HepG2 (cell line): ENCODE results near the gene DNAJA1. TPM values are rescaled to one million over a fixed set of nuclear protein-coding genes. Genes with fewer than 3 reads are reported as not detected.

Experiments used
- GABPB1 ChIP-seq: IDR thresholded peaks from 2 replicates; pipeline ENCODE4 v1.6.1; 2016; ENCODE audit warnings: mild to moderate bottlenecking, missing genetic modification reagents, moderate library complexity, missing compliant biosample characterization
- HMG20B ChIP-seq: conservative IDR thresholded peaks from 2 replicates; pipeline ENCODE4 v1.6.1; 2016; ENCODE audit warnings: missing genetic modification reagents, missing compliant biosample characterization
- IKZF1 ChIP-seq: fragments of 450-650 bp; IDR thresholded peaks from 2 replicates; pipeline ENCODE4 v1.7.1; 2016
- KDM2A ChIP-seq: sonication (generic); formaldehyde crosslinking; IDR thresholded peaks from 2 replicates; pipeline ENCODE4 v1.4.0; 2020; ENCODE audit warnings: low read depth, missing genetic modification reagents, borderline replicate concordance
- MAZ ChIP-seq, 2 experiments: sonication (generic) in 1 of 2; formaldehyde crosslinking in 1 of 2; IDR thresholded peaks; 2 replicates each; pipeline versions ENCODE4 v1.5.0 to v1.6.1; 2012 to 2020; ENCODE audit warnings: low read depth in 2 of 2, mild to moderate bottlenecking in 2 of 2, borderline replicate concordance in 1 of 2, improper control_type of control experiment in 1 of 2, low read length in 1 of 2, missing genetic modification reagents in 1 of 2, moderate library complexity in 1 of 2
- MTA3 ChIP-seq: sonication (generic); formaldehyde crosslinking; IDR thresholded peaks from 2 replicates; pipeline ENCODE4 v1.4.0; 2020; ENCODE audit warnings: missing genetic modification reagents
- NAIF1 ChIP-seq: sonication (generic); formaldehyde crosslinking; IDR thresholded peaks from 2 replicates; pipeline ENCODE4 v1.5.0; 2020; ENCODE audit warnings: mild to moderate bottlenecking, missing genetic modification reagents, borderline replicate concordance
- NBN ChIP-seq: fragments of 450-650 bp; conservative IDR thresholded peaks from 2 replicates; pipeline ENCODE4 v1.6.1; 2017
- NCOA5 ChIP-seq: sonication (generic); formaldehyde crosslinking; IDR thresholded peaks from 2 replicates; pipeline ENCODE4 v1.4.0; 2020; ENCODE audit warnings: missing genetic modification reagents
- PHB2 ChIP-seq: fragments of 450-650 bp; IDR thresholded peaks from 2 replicates; pipeline ENCODE4 v1.6.1; 2018; ENCODE audit not compliant: partially characterized antibody
- PHF21A ChIP-seq: sonication (generic); formaldehyde crosslinking; IDR thresholded peaks from 2 replicates; pipeline ENCODE4 v1.5.0; 2020; ENCODE audit warnings: mild to moderate bottlenecking, missing genetic modification reagents
- POGK ChIP-seq: sonication (generic); formaldehyde crosslinking; conservative IDR thresholded peaks from 2 replicates; pipeline ENCODE4 v1.8.0; 2022; ENCODE audit warnings: mild to moderate bottlenecking, moderate library complexity, missing genetic modification reagents
- RXRB ChIP-seq: IDR thresholded peaks from 2 replicates; pipeline ENCODE4 v1.6.1; 2016; ENCODE audit warnings: borderline replicate concordance, missing genetic modification reagents, missing compliant biosample characterization
- SIX1 ChIP-seq: sonication (generic); formaldehyde crosslinking; IDR thresholded peaks from 2 replicates; pipeline ENCODE4 v1.4.0; 2020; ENCODE audit warnings: missing genetic modification reagents, borderline replicate concordance
- TBX2 ChIP-seq: sonication (generic); formaldehyde crosslinking; IDR thresholded peaks from 2 replicates; pipeline ENCODE4 v1.5.0; 2020; ENCODE audit warnings: missing genetic modification reagents, mild to moderate bottlenecking, borderline replicate concordance
- ZNF264 ChIP-seq: sonication (generic); formaldehyde crosslinking; IDR thresholded peaks from 2 replicates; pipeline ENCODE4 v1.4.0; 2020; ENCODE audit warnings: missing genetic modification reagents
- ZNF33B ChIP-seq: sonication (generic); formaldehyde crosslinking; IDR thresholded peaks from 2 replicates; pipeline ENCODE4 v1.5.1; 2020; ENCODE audit warnings: mild to moderate bottlenecking, missing genetic modification reagents
- ZNF766 ChIP-seq: sonication (generic); formaldehyde crosslinking; IDR thresholded peaks from 2 replicates; pipeline ENCODE4 v1.5.0; 2020; ENCODE audit warnings: missing genetic modification reagents, borderline replicate concordance
- ZNF891 ChIP-seq: sonication (generic); formaldehyde crosslinking; IDR thresholded peaks from 2 replicates; pipeline ENCODE4 v1.5.0; 2020; ENCODE audit warnings: mild to moderate bottlenecking, missing genetic modification reagents
- polyA plus RNA-seq, 8 experiments: library from polyadenylated mRNA; depleted of rRNA in 3 of 8; stranded (reverse) in 7 of 8; unstranded in 1 of 8; fragments of >200 nt; fragmentation: Illumina TruSeq in 4 of 8; extraction: Trizol in 4 of 8; gene quantifications; 2 replicates each; pipeline versions ENCODE4 v1.2.1 to v1.2.3, GENCODE V29; 2011 to 2016; ENCODE audit warnings: low read depth in 4 of 8, missing spikeins in 1 of 8, mixed read lengths in 1 of 8; ENCODE audit not compliant: insufficient read depth in 1 of 8
- total RNA-seq, 5 experiments: library from RNA; depleted of rRNA; stranded (reverse); fragments of >200 nt; fragmentation: Illumina TruSeq; extraction: Trizol; gene quantifications; 2 replicates each; pipeline ENCODE4 v1.2.3, GENCODE V29; 2016; ENCODE audit warnings: low read depth in 1 of 5
- TF ChIP-seq, protein P1 (sequence below): sonication (generic); formaldehyde crosslinking; IDR thresholded peaks from 2 replicates; pipeline ENCODE4 v1.4.0; 2020; ENCODE audit warnings: missing genetic modification reagents, borderline replicate concordance

DNAJA1 gene
- total and polyA plus RNA-seq, 2 of the 13 experiments (the other 11 are each of a cell fraction or from before 2014, with no cell fraction given): 95.9 to 306 TPM

DNA sequence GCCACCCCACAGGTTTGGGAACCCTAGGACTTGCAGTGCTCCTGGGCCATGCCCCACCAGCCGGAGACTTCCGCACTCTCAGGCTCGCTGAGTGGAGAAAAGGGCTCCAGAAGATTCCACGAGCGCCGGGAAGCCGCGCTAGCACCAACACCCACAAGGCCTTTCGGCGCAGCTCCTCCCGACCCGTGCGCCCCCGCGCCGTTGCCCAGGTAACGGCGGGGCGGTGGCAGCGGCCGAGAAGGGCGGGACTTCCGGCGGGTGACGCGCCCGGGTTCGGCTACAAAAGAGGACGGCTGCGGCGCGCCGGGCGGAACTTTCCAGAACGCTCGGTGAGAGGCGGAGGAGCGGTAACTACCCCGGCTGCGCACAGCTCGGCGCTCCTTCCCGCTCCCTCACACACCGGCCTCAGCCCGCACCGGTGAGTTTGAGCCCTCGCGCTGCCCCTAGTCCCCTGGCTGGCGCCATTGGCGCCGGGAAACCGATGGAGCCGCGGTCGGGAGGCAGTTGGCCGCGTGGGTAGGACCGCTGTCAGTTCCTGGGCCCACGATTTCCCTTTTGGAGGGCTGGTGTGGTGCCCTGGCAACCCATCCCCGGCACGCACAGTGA lies at the start of gene DNAJA1 (continued):
- TF ChIP-seq MAZ (IDR thresholded peaks at IDR 0.05; ENCODE audit: borderline replicate concordance, low read depth, low read length): peak; percentile 92; the same call in 1 of the 2 replicates
- TF ChIP-seq MAZ (CRISPR knock-in tag; IDR thresholded peaks at IDR 0.05; ENCODE audit: low read depth): no peak; the same call in 1 of the 2 replicates
- no peak for TF ChIP-seq PHB2
- TF ChIP-seq ZNF766: 0 out of 2 replicates have a peak, but pooled peaks have one; percentile 51
- peak; percentile 37; the same call in 1 of the 2 replicates for TF ChIP-seq TBX2 (CRISPR knock-in tag)
- TF ChIP-seq KDM2A (CRISPR knock-in tag): peak; percentile 64
- peak; percentile 97 for TF ChIP-seq GABPB1 (CRISPR knock-in tag)
- peak; percentile 32; the same call in 1 of the 2 replicates for TF ChIP-seq RXRB (CRISPR knock-in tag)
- TF ChIP-seq MTA3: no peak
- TF ChIP-seq NBN: no peak
- peak; percentile 28; the same call in 1 of the 2 replicates for TF ChIP-seq HMG20B
- TF ChIP-seq ZNF33B (CRISPR knock-in tag): no peak; the same call in 1 of the 2 replicates
- TF ChIP-seq ZNF891 (CRISPR knock-in tag): peak; percentile 81
- TF ChIP-seq SIX1 (CRISPR knock-in tag): 0 out of 2 replicates have a peak, but pooled peaks have one; percentile 25
- TF ChIP-seq ZNF264: peak; percentile 49; the same call in 1 of the 2 replicates
- no peak for TF ChIP-seq PHF21A (CRISPR knock-in tag)
- no peak for TF ChIP-seq NCOA5
- TF ChIP-seq NAIF1 (CRISPR knock-in tag): 0 out of 2 replicates have a peak, but pooled peaks have one; percentile 27
- no peak for TF ChIP-seq IKZF1
- TF ChIP-seq, protein P1, sequence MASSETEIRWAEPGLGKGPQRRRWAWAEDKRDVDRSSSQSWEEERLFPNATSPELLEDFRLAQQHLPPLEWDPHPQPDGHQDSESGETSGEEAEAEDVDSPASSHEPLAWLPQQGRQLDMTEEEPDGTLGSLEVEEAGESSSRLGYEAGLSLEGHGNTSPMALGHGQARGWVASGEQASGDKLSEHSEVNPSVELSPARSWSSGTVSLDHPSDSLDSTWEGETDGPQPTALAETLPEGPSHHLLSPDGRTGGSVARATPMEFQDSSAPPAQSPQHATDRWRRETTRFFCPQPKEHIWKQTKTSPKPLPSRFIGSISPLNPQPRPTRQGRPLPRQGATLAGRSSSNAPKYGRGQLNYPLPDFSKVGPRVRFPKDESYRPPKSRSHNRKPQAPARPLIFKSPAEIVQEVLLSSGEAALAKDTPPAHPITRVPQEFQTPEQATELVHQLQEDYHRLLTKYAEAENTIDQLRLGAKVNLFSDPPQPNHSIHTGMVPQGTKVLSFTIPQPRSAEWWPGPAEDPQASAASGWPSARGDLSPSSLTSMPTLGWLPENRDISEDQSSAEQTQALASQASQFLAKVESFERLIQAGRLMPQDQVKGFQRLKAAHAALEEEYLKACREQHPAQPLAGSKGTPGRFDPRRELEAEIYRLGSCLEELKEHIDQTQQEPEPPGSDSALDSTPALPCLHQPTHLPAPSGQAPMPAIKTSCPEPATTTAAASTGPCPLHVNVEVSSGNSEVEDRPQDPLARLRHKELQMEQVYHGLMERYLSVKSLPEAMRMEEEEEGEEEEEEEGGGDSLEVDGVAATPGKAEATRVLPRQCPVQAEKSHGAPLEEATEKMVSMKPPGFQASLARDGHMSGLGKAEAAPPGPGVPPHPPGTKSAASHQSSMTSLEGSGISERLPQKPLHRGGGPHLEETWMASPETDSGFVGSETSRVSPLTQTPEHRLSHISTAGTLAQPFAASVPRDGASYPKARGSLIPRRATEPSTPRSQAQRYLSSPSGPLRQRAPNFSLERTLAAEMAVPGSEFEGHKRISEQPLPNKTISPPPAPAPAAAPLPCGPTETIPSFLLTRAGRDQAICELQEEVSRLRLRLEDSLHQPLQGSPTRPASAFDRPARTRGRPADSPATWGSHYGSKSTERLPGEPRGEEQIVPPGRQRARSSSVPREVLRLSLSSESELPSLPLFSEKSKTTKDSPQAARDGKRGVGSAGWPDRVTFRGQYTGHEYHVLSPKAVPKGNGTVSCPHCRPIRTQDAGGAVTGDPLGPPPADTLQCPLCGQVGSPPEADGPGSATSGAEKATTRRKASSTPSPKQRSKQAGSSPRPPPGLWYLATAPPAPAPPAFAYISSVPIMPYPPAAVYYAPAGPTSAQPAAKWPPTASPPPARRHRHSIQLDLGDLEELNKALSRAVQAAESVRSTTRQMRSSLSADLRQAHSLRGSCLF (CRISPR knock-in tag): no peak; the same call in 1 of the 2 replicates
- peak; percentile 28 for TF ChIP-seq POGK (CRISPR knock-in tag)
